ENCODE data around the gene BIN2. TPM values are rescaled to one million over a fixed set of nuclear protein-coding genes. Genes with fewer than 3 reads are reported as not detected.

Gene BIN2
- total RNA-seq, 1 experiment from 2014 or later, result 0.39 TPM

DNA sequence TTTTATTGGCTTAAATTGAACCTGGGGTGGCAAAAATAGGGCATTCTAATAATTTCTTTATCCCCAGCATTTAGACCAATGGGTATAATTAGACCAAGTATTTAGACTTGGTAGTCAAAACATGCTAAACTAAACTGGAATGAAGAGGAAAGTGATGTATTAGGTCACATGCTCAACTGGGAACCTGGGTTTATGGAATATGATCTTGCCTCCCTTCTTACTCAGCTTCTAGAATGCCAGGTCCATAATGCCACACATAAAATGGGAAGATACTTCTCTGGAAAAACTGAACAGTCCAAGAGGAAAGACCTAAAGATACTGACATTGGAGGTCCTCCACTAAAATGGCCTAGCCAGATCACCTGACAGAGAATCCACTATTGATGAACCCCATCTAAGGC lies 6.2 kb upstream of the BIN2 start:
- POLR2A ChIA-PET, result interaction anchor here (0.6 kb wide), 1 partner anchor 323 kb away, joined by 6 read pairs; no protein-coding TSS in a partner anchor
- no TSS peak for BruUV-seq (replicated peaks)

GRCh38 chr12:51329742-51330141 lies 5.8 kb upstream of the BIN2 start:
- Histone ChIP-seq H3K9me3 (ENCODE audit: control insufficient read depth, insufficient read depth, low read depth, low read length) (no peaks in the 10 kb centered on the region), H3K27me3 (ENCODE audit: control insufficient read depth, insufficient read depth, low read length) (no peaks in the 10 kb centered on the region), H3K4me1 (ENCODE audit: control insufficient read depth, insufficient read depth, low read length) (no peaks in the 10 kb centered on the region), H3K4me3 (ENCODE audit: low read depth in 2 of 2, low read length in 2 of 2) (no peak overlapping the region), H3K36me3 (ENCODE audit: control insufficient read depth, insufficient read depth, low read length) (no peaks in the 10 kb centered on the region), H3K27ac (ENCODE audit: low read length) (no peak overlapping the region)
- no peak for DNase-seq (ENCODE audit: low read depth, low spot score)
- CTCF ChIA-PET, result interaction anchor here (0.5 kb wide), 1 partner anchor 24 kb away, joined by 3 read pairs; no protein-coding TSS in a partner anchor
- TF ChIP-seq TCF7L2 (IDR thresholded peaks at IDR 0.05; ENCODE audit: low read depth, low read length) (no peak), SIN3A (IDR thresholded peaks at IDR 0.05; ENCODE audit: borderline replicate concordance, insufficient read depth, low read depth, low read length) (no peak), POLR2AphosphoS5 (IDR thresholded peaks at IDR 0.05; ENCODE audit: low read depth, low read length) (no peak)
- TF ChIP-seq, protein P1, sequence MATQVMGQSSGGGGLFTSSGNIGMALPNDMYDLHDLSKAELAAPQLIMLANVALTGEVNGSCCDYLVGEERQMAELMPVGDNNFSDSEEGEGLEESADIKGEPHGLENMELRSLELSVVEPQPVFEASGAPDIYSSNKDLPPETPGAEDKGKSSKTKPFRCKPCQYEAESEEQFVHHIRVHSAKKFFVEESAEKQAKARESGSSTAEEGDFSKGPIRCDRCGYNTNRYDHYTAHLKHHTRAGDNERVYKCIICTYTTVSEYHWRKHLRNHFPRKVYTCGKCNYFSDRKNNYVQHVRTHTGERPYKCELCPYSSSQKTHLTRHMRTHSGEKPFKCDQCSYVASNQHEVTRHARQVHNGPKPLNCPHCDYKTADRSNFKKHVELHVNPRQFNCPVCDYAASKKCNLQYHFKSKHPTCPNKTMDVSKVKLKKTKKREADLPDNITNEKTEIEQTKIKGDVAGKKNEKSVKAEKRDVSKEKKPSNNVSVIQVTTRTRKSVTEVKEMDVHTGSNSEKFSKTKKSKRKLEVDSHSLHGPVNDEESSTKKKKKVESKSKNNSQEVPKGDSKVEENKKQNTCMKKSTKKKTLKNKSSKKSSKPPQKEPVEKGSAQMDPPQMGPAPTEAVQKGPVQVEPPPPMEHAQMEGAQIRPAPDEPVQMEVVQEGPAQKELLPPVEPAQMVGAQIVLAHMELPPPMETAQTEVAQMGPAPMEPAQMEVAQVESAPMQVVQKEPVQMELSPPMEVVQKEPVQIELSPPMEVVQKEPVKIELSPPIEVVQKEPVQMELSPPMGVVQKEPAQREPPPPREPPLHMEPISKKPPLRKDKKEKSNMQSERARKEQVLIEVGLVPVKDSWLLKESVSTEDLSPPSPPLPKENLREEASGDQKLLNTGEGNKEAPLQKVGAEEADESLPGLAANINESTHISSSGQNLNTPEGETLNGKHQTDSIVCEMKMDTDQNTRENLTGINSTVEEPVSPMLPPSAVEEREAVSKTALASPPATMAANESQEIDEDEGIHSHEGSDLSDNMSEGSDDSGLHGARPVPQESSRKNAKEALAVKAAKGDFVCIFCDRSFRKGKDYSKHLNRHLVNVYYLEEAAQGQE (IDR thresholded peaks at IDR 0.05; ENCODE audit: insufficient read depth in 1 of 2, low read depth in 2 of 2, low read length in 1 of 2), result no peak
- TF ChIP-seq, protein P2, sequence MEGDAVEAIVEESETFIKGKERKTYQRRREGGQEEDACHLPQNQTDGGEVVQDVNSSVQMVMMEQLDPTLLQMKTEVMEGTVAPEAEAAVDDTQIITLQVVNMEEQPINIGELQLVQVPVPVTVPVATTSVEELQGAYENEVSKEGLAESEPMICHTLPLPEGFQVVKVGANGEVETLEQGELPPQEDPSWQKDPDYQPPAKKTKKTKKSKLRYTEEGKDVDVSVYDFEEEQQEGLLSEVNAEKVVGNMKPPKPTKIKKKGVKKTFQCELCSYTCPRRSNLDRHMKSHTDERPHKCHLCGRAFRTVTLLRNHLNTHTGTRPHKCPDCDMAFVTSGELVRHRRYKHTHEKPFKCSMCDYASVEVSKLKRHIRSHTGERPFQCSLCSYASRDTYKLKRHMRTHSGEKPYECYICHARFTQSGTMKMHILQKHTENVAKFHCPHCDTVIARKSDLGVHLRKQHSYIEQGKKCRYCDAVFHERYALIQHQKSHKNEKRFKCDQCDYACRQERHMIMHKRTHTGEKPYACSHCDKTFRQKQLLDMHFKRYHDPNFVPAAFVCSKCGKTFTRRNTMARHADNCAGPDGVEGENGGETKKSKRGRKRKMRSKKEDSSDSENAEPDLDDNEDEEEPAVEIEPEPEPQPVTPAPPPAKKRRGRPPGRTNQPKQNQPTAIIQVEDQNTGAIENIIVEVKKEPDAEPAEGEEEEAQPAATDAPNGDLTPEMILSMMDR (IDR thresholded peaks at IDR 0.05), result no peak
- no TSS peak for BruUV-seq (replicated peaks)
- POLR2A ChIA-PET, result interaction anchor here (0.6 kb wide), 1 partner anchor 324 kb away, joined by 6 read pairs; no protein-coding TSS in a partner anchor
- intact Hi-C loops (cut with micrococcal nuclease; ENCODE audit: unreplicated experiment) (no loop called here), in situ Hi-C loops (cut with HindIII; ENCODE audit: low pct_unique_long_range_greater_than_20kb, low sequenced_read_pairs) (no loop called here)
- no peak for ATAC-seq

More for the DNA sequence above, 6.2 kb upstream of the BIN2 start:
- Histone ChIP-seq H3K27me3 (ENCODE audit: control insufficient read depth, insufficient read depth, low read length) (no peaks in the 10 kb centered on the region), H3K36me3 (ENCODE audit: control insufficient read depth, insufficient read depth, low read length) (no peaks in the 10 kb centered on the region), H3K27ac (ENCODE audit: low read length) (no peak overlapping the region), H3K4me1 (ENCODE audit: control insufficient read depth, insufficient read depth, low read length) (no peaks in the 10 kb centered on the region), H3K9me3 (ENCODE audit: control insufficient read depth, insufficient read depth, low read depth, low read length) (no peaks in the 10 kb centered on the region), H3K4me3 (ENCODE audit: low read depth in 2 of 2, low read length in 2 of 2) (no peak overlapping the region)
- in situ Hi-C loops (cut with HindIII; ENCODE audit: low pct_unique_long_range_greater_than_20kb, low sequenced_read_pairs) (no loop called here), intact Hi-C loops (cut with micrococcal nuclease; ENCODE audit: unreplicated experiment) (no loop called here)
- CTCF ChIA-PET, result interaction anchor here (0.5 kb wide), 1 partner anchor 23 kb away, joined by 3 read pairs; no protein-coding TSS in a partner anchor
- ATAC-seq (no peak), DNase-seq (ENCODE audit: low read depth, low spot score) (no peak)
- TF ChIP-seq, protein P2 (IDR thresholded peaks at IDR 0.05), result no peak
- TF ChIP-seq, protein P1 (IDR thresholded peaks at IDR 0.05; ENCODE audit: insufficient read depth in 1 of 2, low read depth in 2 of 2, low read length in 1 of 2), result no peak
- TF ChIP-seq SIN3A (IDR thresholded peaks at IDR 0.05; ENCODE audit: borderline replicate concordance, insufficient read depth, low read depth, low read length) (no peak), POLR2AphosphoS5 (IDR thresholded peaks at IDR 0.05; ENCODE audit: low read depth, low read length) (no peak), TCF7L2 (IDR thresholded peaks at IDR 0.05; ENCODE audit: low read depth, low read length) (no peak)

Measured in Panc1 (cell line).